HG03060 (cell line): ENCODE data around the gene CBFA2T3.

Source experiments
- ATAC-seq: cut with Tn5 transposase; IDR thresholded peaks from one replicate; pipeline ENCODE4 v1.9.1; 2021; ENCODE audit warnings: low read depth, moderate number of reproducible peaks; ENCODE audit not compliant: unreplicated experiment

CBFA2T3 gene

DNA sequence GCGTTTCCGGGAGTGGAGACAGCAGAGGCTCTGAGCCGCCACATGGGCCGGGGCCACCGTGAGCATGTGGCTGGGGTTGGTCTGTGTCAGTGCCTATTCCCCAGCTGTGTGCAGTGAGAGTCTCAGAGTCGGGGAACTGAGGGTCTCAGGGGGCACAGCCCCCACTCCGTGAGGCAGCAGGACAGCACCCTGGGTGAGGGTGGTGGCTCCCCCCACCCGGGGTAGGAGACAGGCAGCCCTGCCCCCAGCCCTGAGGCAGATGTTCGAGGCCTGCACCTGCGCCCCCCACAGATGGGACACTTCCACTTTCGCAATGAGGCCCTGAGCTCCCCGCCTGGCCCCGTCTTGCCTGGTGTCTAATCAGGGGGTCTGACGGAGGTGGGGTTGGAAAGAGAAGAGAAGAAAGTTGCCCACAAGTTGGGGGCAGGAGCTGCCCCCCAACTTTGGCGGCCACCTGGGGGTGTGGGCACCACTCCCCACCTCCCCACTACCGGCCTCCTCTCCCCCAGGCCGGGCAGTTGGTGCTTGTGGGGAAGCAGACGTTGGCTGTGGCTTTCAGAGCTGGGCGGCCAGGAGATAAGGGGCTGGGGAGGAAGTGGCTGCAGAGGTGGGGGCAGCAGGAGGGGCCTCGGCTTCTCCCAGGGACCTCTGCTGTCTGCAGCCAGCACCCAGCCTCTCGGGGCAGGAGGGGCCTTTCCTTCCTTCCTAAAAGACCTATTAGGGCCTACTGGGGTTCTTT lies 1.8 kb upstream of the CBFA2T3 start:
- ATAC-seq, result no peak

DNA sequence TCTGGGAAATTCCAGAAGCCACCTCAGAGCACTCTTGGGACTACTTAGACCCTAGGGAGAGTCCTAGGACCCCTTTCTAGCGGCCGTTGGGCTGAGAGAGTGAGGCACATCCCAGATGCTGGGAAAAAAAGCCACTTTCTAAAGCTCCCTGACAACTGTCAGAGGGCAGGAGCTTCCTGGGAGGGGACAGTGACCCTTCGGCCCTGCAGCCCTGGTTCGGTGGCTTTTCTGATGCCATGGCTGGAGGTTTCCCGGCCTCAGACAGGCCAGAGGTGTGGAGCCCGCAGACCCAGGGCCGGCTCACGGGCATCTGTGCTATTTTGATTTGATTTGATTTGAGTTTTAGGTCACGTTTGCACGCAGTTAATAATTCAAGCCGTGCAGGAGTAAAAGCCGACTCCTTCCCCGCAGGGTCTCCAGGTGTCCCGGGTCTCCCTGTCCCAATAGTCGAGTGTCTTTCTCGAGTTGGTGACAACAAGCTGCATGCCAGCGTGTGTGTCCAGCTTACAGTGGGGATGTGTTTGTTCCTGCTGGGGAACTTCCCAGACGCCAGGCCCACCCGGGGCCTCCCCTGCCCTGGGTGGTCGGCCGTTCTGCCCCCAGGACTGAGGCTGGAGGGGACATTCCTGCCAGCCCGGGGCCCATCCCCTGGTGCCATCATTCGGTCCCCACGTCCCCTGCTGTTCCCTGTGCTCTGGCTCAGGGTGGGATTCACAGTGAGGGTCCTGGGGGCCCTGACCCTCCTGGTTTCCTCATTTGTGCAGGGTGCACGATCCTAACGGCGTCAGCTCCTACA lies 1.0 kb upstream of the CBFA2T3 start:
- ATAC-seq, result no peak

DNA sequence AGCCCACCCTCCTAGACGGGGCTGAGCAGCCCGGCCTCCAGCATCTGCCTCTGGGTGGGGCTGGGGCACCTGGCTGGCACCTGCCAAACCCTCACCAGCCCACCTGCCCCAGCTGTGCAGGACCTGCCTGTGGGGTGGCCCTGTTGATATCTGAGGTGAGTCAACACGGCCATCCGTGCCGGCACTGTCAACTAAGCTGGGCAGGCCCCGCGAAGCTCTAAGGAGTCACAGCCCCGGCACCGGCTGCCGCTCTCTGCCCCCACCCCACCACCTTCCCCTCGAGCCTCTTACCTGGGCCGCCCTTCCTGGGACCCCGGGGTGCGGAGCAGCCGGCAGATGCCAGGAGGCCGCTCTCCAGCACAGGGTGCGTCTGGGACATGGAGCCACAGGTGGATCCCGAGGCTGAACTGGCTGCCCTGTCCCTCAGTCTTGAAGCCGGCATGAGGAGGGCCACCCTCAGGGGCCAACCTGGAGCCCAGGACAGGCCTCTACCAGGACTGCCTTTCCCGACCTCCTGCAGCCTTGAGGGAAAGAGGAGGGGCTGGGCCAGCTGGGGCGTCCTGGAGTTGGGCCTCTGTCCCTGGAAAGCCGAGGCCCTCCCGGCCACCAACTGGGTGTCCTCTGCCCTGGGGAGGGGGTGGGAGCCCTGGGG lies 515 bp downstream of the CBFA2T3 start:
- ATAC-seq, result no peak

DNA sequence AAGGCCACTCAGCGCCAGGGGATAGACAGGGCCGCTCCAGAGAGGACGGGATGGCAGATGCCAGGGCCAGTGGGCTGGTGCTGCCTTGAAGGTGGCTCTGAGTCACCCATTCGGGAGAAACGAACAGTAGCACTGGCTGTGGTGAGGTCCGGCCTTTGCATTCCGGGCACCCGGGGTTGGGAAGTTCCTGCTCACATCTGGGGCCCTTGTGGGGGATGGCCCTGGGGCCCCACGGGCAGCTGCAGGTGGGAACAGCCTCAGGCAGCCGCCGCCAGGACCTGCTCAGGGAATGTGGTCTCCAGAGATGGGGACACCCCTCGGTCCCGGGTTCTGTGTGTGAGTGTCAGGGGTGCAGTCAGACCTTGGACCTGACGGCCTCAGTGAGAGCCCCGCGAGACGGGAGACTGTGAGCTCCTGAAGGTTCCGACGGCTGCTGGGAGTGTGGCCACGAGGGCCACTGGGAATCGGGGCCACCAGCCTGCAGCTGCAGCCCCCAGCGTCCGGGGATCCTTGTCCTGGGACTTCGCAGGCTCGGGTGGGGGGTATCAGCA lies 1.4 kb downstream of the CBFA2T3 start:
- ATAC-seq, result no peak

DNA sequence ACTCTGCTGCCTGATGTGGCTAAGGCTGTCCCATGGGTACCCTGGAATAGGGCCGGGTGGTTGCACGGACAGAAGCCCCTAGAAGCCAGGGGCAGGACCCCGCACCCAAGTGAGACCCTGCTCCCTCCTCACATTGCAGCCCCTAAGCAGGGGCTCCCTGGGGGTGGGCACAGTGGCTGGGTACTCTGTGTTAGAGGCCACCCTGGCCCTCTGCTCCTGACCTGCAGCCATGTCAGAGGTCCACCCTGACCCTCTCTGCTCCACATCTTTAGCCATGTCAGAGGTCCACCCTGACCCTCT lies 2.1 kb downstream of the CBFA2T3 start:
- ATAC-seq, result no peak

DNA sequence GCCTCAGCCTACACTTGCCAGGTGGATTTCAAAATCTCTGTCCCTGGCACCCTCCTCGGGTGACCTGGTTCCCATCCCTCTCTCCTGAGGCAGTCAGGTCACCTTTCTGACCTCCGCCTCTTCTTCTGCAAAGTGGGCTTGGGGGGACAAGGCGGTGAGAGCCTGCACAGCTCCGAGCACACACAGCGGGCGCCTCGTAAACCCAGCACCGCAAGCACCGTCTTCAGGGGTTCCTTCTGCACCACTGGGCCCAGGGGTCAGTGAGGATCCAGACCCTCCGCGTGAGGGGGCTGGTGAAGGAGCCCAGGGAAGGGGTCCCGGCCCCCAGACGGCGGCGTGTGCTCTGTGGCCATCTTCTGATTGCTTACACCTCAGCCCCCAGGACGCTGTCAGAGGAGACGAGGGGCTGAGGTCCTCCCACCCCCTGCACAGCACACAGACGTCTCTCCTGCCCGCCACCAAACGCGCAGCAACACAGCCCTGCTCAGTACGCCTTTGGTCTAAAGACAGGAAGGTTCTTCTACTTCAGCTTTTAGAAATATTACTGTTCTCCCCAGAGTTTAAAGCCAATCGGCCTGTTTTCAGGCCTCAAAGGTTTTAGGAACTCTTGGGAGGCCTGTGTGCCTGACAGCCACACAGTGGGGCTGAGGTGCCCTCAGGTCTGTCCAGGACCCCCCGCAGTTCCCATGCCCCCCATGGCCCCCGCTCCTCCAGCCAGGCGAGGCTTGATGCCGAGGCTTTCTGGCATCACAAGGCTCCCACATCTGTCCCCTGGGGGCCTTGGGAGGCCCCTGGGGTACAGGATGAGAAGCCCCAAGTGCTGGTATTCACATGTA lies 2.7 kb downstream of the CBFA2T3 start:
- no peak for ATAC-seq

DNA sequence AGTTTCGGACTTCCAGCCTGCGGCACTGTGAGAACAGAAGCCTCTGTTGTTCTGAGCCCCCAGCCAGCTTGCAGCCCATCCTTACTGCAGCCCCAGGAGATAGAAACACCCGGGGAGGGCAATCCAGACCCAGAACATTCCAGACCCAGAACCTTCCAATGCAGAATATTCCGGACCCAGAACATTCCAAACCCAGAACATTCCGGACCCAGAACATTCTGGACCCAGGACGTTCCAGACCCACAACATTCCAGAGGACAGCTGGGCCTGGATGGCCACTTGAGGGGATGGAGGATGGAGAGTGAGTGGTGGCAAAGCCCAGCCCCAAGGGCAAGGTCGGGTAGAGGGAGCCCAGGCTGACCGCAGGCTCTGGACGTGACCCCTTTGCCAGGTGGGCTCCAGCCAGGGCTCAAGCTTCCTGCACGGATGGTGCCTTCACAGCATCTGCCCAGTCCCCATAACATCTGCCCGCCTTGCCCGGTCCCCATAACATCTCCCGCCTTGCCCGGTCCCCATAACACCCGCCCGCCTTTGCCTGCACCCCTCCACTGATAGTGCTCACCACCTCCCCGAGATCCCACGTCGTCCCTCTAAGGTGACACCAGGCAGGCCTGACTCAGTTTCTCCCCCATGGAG lies 3.5 kb downstream of the CBFA2T3 start:
- no peak for ATAC-seq

DNA sequence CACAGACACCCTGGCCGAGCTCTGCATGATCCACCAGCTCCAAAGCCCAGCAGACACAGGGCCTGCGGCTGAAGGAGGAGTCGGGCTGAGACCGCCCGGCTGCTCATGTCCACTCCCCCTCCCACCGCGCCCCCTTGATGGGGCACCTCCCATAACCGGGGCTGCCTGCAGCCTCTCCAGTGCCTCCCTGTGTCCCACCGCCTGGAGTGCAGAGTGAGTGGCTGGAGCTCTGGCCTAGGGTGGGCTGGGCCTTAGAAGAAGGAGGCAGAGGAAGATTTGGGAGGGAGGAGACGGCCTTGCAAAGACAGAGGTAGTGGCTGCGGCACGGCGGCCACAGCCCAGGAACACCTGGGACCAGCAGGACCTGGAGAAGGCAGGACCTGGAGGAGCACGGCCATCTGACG lies 4.0 kb downstream of the CBFA2T3 start:
- ATAC-seq, result no peak

DNA sequence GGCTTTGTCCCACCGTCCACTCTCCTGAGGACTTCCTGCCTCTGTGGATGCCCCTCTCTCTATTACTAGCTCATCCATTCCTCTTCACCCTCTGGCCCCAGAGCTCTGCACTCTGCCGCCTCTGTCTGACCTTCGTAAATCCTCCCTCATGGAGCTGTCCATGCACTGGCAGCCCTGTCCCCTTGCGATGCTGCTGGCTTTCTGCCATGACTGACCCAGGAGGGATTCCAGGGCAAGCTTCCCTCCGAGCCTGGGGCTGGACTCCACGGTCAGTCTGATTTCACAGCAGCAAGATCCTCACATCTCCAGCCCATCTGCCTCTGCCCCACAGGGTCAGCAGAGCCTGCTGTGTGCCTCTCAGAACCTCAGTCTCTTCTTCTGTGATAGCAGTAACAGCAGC lies 4.7 kb downstream of the CBFA2T3 start:
- no peak for ATAC-seq

DNA sequence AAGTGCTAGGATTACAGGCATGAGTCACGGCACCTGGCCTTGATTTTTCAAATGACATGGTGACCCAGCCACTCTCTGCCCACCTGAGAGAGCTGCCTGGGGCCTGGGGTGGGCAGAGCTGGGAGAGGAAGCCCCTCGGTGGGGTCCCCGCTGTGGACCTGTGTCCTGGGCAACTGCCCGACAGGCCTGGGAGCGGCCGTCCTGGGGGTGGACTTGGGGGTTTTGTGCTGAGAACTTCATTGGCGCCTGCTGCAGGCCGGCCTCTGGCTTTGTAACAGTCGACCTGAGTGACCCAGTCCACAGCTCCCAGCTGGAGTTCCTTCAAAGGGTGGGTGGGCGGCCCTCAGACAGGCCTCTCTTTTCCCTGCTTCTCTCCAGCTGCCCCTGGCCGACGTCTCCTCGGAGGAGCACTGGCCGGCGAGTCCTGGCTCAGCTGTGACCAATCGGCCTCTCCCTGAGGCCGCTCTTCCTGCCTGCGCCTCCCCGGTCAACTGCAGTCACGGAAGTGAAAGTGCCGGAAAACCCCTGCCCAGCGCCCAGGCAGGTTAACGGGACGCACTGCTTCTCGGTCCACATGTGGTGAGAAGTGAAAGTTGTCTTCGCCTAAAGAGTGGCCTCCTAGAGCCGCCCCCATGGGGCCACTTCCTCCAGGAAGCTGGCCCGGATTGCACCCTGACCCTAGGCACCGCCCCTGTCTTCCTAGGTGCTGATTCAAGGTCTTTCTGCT lies 5.5 kb downstream of the CBFA2T3 start:
- ATAC-seq, result peak; percentile 32

DNA sequence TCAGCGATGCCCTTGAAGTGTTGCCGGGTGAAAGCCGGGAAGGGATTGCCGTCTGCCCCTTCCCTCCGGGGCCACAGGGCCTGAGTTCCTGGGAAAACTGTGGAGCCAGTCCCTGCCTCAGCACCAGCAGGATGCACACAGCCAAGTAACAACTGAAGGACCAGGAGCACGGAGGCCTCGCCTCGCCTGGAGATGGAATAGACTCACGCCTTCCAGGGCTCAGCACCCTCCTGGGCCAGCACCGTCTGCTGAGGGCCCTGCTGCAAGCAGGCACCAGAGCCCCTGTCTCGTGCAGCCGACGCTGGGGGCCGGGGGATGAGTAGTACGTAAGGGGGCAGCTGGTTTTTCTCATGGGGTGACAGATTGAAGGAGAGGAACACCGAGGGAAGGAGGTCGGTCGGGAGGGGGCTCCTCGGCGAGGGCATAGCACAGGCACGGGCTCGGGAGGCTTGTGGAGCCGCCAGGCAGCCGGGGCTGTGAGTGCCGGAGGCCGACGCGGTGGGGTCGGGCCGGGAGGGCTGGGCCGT lies 6.4 kb downstream of the CBFA2T3 start:
- ATAC-seq, result no peak

DNA sequence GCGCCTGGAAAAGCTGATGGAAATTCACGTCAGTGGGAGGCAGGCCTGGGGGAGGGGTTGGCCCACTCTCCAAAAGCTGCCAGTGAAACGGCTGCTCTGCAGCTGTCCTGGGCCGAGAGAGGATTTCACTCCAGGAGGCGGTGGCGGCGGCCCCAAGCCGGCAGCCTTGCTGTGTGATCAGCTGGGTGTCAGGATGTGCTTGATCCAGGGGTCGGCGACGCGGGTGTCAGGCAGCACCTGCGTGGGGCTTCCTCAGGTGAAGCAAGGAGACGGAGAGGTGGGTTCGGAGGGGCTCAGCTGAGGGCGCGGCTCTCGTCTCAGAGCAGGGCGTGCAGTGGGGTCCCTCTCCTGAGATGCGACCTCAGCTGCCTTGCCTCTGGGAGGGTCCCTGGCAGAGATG lies 7.0 kb downstream of the CBFA2T3 start:
- no peak for ATAC-seq

DNA sequence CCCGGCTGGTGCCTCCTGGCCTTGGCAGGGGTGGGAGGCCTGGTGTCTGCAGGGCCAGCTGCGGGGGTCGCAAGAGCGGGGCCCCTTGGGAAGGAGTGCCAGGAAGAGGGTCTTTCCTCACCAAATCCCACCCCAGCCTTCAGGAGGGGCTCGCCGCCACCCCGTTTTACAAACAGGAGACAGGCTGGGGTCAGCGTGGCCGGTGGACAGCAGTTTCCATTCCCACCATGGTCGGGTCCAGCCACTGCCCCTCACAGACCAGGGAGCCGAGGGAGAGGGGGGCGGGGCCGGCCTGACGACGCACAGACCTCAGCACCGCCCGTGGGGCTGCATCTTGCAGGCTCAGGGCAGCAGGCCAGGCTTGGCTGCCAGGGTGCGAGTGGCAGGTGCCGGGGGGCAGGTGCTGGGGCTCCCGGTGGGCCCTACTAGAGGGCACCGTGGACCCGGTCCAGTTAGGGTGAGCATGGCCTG lies 7.6 kb downstream of the CBFA2T3 start:
- no peak for ATAC-seq

DNA sequence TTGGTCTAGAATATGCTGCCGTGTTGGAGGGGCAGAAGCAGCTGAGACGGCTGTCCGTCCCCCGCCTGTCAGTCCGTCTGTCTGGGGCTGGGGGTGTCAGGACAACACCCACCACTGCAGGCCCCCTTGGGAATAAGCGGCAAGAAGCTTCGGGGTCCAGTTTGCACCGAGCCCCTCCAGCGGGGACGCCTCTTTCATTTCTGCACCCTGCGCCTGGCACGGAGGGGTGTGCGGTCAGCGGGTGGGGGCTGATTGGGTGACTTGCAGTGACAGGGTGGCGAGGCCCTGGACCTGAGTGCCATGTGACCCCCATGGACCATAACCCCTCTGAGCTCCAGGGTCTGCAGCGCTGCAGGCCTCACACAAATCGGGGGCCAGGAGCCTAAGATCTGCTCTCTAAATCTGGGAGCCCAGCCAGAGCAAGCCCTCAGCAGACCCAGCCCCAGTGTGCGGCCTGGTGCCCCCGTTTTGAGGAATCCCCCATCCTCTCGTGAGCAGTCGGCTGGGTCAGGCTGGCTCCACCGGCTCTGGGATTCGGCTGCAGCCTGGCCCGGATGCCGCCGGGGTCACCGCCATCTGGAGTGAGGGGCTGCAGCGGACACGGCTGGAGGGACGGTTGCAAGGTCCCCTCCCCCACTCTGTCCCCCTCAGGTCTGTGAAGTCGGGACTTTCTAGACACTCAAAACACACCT lies 8.3 kb downstream of the CBFA2T3 start:
- no peak for ATAC-seq

DNA sequence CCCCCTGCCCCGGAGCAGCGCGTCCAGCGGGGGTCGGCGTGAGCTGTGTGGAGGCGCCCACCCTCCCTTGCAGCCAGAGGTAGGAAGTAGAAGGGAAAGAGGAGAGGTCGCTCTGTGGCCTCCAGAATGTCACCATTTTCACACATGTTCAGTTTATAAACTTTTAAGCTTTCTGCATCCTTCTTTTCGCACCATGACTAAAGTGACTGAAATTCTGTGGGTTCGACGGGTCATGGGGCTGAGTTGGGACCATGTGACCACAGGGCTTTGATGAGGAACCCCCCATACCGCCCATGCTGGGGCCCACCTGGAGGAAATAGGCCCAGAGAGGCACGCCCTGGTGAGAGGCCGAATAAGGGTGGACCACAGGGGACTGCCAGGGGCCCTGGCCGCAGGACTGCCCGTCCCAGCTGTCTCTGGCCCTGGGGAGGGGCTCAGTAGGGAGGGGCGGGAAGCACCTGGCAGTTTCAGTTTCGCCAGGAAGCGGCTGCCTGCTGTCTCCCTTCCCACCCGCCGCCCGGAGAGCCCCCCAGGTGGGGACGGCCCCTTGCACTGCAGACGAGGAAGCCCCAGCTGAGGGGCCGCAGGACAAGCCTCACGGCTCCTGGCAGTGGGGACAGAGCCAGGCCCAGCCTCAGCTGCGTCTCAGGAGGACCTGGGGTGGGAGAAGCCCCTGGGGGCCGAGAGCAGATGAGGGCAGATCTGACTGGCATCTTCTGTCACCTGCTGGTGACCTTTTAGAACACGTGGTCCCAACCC lies 9.0 kb downstream of the CBFA2T3 start:
- ATAC-seq, result peak; percentile 24

DNA sequence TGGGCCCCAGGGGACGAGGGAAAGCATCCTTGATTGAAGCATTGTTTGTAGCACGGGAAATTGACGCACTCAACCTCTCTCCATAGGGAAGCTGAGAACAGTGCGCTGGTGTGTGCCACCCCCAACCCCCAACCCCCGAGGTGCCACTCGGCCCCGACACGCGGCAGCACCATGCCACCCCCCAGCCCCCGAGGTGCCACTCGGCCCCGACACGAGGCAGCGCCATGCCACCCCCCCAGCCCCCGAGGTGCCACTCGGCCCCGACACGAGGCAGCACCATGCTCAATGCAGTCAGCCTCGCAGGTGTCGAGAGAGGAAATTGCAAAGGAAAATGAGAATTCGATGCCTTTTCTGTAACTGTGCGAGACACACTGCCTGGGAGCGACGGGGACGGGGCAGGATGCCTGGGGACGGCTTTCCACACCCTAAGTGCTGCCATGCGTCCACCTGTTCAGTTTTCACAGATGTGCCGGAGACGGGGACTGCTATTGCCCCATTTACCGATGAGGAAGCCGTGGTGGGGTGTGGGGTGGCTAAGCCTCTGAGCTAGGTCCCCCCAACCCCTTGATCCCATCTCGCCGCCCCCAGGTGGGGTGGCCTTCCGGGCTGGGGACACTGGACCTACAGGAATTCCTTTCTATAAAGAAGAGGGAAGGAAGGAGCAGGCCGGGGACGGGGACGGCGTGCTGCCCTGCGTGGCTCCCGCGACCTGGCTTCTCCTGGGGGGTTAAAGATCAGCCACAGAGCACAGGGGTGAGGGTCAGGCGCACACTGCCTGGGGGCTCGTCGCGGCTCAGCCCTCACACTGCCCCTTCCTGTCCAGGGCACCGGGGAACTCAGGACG lies 9.8 kb downstream of the CBFA2T3 start:
- ATAC-seq, result no peak
